GM12801 (cell line): ENCODE data around the gene SEC61A1.

Source experiments
- TF ChIP-seq, protein P1 (sequence below): IDR thresholded peaks from one replicate; pipeline ENCODE4 v1.5.1; 2011; ENCODE audit warnings: control low read depth; ENCODE audit not compliant: insufficient read length; ENCODE audit errors: extremely low read depth

SEC61A1 gene

DNA sequence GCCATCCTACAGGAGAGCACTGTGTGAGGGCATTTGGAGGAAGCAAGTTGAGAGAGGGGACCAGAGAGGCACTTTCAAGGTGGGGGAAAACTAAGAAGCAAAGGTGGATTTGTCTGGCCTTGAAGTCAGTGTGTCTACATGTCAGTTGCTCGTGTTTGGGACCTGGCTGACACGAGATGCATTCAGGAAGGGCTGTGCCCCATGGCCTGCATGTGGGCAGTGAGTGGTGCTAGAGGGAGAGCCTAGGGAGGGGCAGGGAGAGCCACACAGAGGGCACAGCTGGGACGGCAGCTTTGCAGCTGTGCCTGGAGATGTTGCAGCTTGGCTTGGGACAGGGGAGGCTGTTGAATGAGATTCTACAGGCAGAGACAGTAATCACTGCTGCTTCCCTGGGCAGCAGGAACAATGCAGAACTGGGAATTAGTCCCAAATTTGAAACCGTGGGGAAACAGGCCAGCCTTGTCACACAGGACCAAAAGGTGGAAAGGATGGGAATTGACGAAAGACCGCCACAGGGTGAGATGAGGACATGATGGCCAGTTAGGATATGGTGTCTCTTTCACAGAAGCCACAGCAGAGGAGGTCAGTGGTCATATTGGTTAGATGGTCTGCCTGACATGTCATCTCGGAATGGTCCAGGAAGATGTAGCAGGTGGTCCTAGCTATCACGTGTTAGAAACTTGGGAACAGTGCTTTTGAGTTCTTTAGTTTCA is 10.0 kb downstream of the SEC61A1 start:
- TF ChIP-seq, protein P1, sequence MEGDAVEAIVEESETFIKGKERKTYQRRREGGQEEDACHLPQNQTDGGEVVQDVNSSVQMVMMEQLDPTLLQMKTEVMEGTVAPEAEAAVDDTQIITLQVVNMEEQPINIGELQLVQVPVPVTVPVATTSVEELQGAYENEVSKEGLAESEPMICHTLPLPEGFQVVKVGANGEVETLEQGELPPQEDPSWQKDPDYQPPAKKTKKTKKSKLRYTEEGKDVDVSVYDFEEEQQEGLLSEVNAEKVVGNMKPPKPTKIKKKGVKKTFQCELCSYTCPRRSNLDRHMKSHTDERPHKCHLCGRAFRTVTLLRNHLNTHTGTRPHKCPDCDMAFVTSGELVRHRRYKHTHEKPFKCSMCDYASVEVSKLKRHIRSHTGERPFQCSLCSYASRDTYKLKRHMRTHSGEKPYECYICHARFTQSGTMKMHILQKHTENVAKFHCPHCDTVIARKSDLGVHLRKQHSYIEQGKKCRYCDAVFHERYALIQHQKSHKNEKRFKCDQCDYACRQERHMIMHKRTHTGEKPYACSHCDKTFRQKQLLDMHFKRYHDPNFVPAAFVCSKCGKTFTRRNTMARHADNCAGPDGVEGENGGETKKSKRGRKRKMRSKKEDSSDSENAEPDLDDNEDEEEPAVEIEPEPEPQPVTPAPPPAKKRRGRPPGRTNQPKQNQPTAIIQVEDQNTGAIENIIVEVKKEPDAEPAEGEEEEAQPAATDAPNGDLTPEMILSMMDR = no peak

DNA sequence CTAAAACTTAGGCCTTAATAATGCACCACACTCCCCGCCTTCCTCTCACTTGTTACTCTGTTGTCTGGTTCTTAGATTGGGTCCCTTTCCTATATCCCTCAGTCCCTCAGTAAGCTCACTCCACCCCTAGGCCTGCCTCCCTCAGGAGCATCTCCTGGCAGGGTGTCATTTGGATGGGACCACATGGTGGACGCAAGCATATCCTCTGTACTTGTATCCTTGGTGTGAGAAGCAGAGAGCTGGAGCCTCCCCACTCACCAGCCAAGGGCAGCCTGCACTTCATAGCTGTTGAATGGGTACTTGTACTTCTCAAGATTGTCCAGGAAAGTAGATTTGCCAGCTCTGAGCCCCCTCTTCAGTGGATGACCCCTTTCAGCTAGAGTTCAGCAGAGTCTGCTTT is 11.6 kb downstream of the SEC61A1 start:
- TF ChIP-seq, protein P1 = no peak

DNA sequence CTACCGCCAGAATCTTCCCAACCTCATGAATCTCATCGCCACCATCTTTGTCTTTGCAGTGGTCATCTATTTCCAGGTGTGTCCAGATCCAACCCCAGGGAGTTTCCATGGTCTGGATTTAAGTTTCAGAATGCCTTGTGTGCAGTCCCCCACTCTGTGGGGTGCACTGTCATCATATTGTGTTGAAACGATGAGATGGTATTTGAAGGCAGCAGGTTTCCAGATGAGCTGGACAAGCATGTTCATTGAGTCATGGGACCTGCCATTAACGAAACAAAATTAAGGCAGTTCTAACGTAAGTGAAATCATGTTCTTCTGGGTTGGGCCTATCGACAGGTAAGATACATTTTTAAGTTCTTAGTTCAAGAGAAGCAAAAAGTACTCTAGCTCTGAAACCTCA is 12.7 kb downstream of the SEC61A1 start:
- TF ChIP-seq, protein P1 = no peak

DNA sequence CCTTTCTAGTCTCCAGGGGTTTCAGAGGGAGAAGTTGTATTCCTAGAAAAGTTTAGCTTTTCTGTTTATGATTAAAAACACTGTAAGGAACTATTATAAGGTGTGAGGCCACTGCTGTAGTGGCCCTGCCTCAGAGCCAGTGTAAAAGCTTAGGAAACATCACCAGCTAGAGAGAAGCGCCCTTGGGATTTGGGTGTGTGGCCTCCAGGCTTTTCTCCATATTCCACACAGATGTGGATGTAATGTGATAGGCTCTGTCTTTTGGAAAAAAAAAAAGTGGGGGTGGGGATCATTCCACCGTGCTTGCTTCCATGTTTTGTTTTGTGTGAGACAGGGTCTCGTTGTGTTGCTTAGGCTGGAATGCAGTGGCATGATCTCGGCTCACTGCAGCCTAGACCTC is 13.9 kb downstream of the SEC61A1 start:
- TF ChIP-seq, protein P1 = no peak

DNA sequence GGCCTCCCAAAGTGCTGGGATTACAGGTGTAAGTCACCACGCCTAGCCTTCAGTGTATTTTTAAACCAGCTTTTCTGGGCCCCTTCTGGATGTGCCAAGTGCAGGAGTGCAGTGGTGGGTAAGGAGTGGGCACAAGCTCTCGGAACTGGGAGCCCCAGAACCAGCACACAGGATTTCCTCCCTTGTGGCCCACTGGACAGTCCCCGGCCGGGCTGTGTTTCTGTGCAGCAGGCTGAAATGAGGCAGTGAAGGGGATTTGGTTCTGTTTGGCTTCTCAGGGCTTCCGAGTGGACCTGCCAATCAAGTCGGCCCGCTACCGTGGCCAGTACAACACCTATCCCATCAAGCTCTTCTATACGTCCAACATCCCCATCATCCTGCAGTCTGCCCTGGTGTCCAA is 14.4 kb downstream of the SEC61A1 start:
- TF ChIP-seq, protein P1 = no peak

DNA sequence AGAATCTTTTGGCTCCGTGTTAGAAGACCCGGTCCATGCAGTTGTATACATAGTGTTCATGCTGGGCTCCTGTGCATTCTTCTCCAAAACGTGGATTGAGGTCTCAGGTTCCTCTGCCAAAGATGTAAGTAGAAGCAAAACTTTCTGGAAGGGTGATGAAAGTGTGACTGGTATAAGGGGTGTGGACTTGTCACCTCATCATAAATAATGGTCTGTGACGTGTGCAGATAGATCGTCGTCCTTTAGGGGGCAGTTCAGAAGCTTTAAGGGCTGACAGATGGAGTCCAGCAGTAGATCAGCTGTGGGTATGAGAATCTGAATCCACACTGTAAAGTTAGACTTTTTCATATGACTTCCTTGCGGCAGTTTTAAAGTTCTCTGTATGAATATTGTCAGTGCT is 15.3 kb downstream of the SEC61A1 start:
- TF ChIP-seq, protein P1 = no peak

DNA sequence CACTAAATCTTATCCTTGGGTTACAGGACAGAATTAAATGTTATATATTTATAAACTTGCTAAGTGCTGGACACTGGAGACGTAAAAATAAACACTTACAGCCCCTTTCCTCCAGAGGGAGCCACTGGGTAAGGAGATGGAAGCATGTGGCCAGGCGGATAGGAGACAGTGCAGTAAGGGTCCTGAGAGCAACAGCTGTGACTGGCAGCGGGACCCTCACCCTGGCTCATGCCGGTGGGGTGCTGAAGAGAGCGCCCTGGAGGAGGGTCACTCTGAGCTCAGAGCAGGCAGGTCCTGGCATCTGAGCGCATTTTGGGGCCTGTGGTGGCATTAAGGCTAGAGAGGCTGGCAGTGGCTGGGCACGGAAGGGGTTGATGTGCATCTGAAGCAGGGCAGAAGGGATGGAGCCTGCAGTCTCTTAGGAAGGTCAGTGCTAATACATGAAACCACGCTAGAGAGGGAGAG is 16.0 kb downstream of the SEC61A1 start:
- TF ChIP-seq, protein P1 = no peak
